SH-SY5Y (cell line): Measurements from ENCODE around the gene YAE1.

Experiments
- GATA2 ChIP-seq: IDR thresholded peaks from 2 replicates; pipeline ENCODE4 v1.6.1; 2011; ENCODE audit warnings: mild to moderate bottlenecking, low read depth, low read length
- GATA3 ChIP-seq: IDR thresholded peaks from 2 replicates; pipeline ENCODE4 v1.6.1; 2011; ENCODE audit warnings: low read depth, mild to moderate bottlenecking, low read length, moderate library complexity

- TF ChIP-seq GATA2 (no peak), GATA3 (no peak)
These were observed 30.5 kb upstream of the YAE1 start for GRCh38 chr7:39535720-39536119.
